GM19463 (cell line): ENCODE measurements around the gene CNGB1.
"Not testable (repeated sequence)": the region's sequence is repeated elsewhere in the genome, so short reads cannot be mapped to it uniquely, and the experiment has no call there.

Experiments used
- ATAC-seq: cut with Tn5 transposase; IDR thresholded peaks from one replicate; pipeline ENCODE4 v1.9.1; 2021; ENCODE audit warnings: mild to moderate bottlenecking, moderate library complexity; ENCODE audit not compliant: unreplicated experiment

Gene CNGB1

GRCh38 chr16:57938484-57938883 is 32.4 kb downstream of the CNGB1 start:
- ATAC-seq, result no peak

DNA sequence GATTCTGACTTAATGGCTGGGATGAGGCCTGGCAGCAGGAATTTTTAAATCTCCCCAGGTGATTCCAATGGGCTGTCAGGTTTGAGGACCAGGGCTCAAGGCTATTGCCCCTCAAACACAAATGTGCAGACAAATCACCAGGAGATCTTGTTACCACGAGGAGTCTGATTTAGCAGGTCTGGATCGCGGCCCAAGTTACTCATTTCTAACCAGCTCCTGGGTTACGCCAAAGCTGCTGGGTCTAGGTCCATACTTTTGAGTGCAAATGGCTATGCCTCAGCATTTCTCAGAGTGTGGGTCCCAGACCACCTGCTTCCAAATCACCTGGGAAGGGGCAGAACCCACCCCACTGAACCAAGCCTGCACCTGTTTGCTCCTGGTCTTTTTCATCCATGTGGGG is 33.1 kb downstream of the CNGB1 start:
- no peak for ATAC-seq

DNA sequence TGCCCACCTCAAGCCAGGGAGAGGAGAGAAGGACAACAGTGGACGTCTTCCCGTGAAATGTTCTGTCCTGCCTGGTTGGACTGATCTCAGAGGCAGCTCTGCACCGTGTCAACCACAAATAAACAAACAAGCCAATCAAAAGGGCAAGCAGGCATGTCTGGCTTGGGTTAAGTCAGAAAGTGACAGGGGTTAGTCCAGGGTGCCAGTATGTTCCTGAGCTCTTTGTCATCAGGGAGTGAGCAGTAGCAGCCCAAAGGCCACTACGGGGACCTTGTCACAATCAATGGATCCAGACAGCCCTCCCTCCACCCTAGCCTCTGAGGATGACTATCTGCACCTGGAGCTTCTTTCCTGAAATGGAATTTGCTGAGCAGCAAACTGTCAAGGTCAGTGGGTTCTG is 35.0 kb downstream of the CNGB1 start:
- no peak for ATAC-seq

GRCh38 chr16:57930533-57930932 is 40.4 kb downstream of the CNGB1 start:
- no peak for ATAC-seq

- no peak for ATAC-seq
These were observed 41.7 kb downstream of the CNGB1 start for GRCh38 chr16:57929250-57929649.

DNA sequence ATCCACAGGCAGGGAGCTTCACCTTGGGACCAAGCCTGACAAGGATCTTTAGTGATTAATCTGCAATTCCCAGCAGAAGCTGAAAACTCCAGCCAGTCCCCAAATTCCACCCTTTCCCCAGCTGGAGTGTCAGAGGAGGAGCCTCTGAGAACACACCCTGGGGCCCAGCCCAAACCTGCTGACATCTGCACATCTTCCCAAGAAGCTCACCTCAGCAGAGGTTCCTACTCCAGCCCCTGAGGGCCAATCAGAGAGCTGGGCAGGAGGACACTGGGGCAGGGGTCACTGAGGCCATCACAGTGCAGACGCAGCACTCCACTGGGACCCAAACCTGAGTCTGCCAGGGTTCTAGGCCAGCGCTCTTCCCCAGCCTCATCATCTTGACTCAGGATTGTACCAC is 44.9 kb downstream of the CNGB1 start:
- ATAC-seq, result no peak

DNA sequence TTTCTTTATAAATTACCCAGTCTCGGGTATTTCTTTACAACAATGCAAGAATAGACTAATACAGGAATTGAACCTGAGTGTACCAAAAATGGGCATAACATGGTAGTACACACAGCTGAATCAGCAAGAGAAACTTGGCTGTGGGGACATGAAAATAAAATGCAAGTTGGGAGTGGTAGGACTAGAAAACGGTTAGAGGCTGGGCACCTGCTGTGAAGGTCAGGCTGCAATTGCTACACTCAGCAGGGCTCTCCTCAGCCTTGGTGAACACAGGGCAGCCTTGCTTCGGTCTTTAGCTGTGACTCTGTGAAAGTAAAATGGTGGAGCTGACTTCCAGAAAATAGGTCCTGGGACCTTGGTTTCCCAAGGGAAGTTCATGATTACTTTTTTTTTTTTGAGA is 45.6 kb downstream of the CNGB1 start:
- ATAC-seq, result no peak

GRCh38 chr16:57924514-57924913 is 46.4 kb downstream of the CNGB1 start:
- no peak for ATAC-seq

DNA sequence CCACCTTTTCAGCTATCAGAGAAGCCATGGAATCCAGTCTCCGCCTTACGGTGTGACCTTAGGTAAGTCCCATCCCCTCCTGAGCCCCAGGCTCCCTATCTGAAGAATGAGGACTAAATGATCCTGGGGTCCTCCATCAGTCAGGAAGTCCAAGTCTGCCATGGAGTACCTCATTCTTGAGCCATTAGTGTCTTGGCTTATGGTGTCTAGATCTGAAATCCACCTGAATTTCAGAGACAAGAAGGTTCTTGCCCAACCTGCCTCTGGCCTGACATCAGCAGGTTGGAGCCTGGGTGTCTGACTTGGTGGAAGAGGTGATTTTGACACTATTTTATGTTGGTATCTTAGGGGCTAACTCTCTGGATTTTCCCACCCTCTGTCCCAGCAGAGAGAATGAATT is 47.1 kb downstream of the CNGB1 start:
- no peak for ATAC-seq

DNA sequence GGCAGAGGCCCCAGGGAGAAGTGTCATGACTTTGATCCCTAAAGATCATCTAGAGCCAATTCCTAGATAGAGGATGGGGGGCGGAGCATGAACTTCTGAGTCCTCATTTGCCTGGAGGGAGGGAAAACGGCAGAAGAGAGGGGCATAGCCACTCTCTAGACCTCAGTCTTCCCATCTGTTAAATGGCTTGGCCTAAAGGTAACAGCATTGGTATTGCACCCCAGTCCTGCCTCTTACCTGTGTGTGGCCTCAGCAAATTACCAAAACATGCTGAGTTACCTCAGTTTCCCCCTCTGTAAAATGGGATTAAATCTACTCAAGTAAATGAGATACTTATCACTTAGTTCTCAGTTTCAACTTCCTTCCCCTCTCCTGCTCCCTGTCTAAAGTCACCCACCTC is 47.5 kb downstream of the CNGB1 start:
- ATAC-seq, result no peak

GRCh38 chr16:57920880-57921229 is 50.1 kb downstream of the CNGB1 start:
- ATAC-seq, result no peak

- ATAC-seq, result no peak
These were observed 50.6 kb downstream of the CNGB1 start for GRCh38 chr16:57920215-57920879.

- no peak for ATAC-seq
These were observed 51.9 kb downstream of the CNGB1 start for GRCh38 chr16:57918994-57919393.

- ATAC-seq, result no peak
These were observed 52.5 kb downstream of the CNGB1 start for GRCh38 chr16:57918444-57918843.

- ATAC-seq, result not testable (repeated sequence)
These were observed 53.0 kb downstream of the CNGB1 start for GRCh38 chr16:57917929-57918328.

DNA sequence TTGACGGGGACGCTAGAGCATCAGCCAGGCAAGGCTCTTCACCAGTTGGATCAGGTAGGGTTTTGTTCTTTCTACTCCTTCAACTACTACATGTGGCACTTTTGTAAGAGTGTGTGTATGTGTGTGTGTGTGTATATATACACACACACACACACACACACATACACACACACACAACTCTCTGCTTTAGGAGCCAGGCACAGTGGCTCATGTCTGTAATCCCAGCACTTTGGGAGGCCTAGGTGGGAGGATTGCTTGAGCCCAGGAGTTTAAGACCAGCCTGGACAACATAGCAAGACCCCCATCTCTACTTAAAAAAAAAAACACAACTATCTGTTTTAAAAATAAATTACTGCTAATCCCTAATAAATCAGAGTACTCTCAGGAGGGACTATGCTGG is 53.4 kb downstream of the CNGB1 start:
- ATAC-seq, result not testable (repeated sequence)

GRCh38 chr16:57916735-57917438 is 54.0 kb downstream of the CNGB1 start:
- ATAC-seq, result no peak

- no peak for ATAC-seq
These were observed 55.0 kb downstream of the CNGB1 start for GRCh38 chr16:57915811-57916488.

DNA sequence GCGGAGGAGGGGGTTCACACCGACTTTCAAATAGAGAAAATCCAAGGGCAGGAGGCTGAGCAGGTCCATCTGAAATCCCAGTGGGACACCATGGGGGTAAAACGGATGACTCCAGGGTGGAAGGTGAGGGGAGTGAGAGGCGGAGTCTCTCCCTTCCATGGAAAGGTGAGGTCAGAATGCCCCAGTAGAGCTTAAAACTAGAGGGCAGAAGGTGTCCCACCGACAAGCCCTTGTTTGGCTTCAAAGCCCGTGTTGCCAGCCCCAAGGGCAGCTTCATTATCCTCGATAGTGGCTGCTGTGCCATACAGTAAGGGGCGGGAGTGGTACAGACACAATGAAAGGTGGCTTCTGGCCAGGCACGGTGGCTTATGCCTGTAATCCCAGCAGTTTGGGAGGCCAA is 55.7 kb downstream of the CNGB1 start:
- ATAC-seq, result no peak

DNA sequence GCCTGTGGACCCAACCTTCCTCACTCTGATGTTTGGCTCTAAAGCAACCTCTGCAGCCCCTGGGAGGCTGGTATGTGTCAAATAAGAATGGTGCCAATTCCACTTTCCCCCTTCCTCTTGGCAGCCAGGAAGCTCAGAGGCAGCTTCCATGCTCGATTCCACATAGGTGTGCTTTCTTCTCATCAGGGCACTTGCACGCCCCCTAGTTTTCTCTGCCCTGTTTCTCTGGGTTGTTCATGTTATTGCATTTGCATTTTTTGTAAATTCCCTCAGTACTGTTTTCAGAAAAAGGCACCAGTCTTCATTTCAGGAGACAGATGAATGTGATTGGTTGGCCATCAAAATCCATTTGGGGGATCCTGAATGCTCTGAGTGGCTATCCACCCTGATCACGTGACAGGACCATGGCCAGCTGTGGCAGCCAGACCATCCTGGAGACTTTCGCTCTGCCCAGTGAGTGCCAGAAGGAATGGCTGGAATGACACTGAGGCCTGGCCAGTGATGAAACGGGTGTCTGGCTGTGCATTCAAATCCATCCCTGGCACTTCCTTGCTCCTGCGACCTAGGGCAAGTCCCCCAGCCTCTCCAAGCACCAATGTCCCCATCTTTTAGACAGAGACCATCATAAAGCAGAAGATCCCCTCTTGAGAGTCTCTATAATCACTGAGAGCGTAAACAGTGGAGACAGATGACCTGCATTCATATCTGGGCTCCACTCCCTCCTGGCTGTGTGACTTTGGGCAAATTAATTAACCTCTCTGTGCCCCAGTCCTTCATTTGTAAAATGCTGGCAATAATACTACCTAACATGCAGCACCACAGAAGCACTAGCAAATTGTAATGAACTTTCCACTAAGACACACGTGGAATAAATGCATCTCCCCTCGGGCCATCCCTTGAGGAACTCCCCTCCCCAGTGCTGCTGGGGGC is 56.4 kb downstream of the CNGB1 start:
- ATAC-seq, result no peak
